Iris pigment epithelial cell (primary cell): ENCODE data around the gene KRI1.
"Not testable (repeated sequence)": the region's sequence is repeated elsewhere in the genome, so short reads cannot be mapped to it uniquely, and the experiment has no call there.

Experiments
- DNase-seq: peaks from one replicate; pipeline ENCODE4 v3.0.0-alpha.2; 2011; ENCODE audit warnings: low read depth

Gene KRI1

DNA sequence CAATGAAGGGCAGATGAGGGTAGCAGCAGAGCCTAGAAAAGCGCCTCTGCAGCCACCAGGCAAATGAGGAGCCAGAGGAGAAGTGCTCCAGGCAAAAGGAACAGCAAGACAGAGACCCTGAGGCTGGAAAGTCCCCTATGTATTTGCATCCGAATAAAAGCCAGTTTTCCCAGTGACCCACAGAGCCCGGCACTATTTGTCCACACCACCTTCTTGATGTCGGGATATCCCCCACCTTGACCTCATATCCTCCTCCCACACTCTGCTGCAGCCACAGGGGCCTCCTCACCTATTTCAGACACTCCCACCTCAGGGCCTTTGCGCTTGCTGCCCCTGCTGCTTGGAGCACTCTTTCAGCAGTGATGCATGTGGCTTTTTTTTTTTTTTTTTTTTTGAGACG is 15.5 kb downstream of the KRI1 start:
- no peak for DNase-seq

DNA sequence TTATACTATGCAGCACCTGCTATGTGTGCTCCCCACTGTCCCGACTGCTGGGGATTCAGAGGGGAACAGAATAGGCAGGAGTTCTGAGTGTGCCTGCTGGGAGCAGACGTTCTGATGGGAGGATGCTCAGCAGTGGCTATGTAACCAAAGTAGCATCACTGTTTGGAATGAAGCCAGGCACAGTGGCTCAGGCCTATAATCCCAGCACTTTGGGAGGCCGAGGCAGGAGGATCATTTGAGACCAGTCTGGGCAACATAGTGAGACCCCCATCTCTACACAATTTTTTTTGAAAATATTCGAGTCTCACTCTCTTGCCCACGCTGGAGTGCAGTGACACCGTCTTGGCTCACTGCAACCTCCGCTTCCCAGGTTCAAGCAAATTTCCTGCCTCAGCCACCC is 16.1 kb downstream of the KRI1 start:
- no peak for DNase-seq

GRCh38 chr19:10548746-10549276 is 17.0 kb downstream of the KRI1 start:
- DNase-seq: no peak

GRCh38 chr19:10546817-10547216 is 19.0 kb downstream of the KRI1 start:
- DNase-seq: no peak

- DNase-seq: no peak
These were observed 21.0 kb downstream of the KRI1 start for GRCh38 chr19:10544753-10545251.

DNA sequence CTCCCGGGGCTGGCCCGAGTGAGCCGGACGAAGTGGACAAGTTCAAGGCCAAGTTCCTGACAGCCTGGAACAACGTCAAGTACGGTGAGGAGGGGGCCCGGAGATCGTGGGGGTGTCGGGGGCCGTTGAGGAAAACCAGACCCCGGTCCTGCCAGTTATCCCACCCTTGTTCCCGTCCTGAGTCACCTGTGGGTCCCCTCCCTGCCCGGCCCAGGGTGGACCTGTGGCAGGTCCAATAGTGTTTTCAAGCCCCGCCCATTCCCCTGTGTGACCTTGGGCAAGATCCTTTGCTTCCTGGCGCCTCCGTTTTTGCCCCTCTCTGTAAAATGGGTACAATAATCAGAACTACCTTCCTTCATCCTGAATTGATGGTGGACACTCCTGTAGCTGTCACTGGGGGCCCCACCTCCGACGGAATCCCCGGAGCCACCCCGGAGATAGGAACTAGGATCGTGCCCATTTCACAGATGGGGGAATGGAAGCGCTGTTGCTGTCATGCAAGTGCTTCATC is 21.5 kb downstream of the KRI1 start:
- no peak for DNase-seq

GRCh38 chr19:10543420-10544241 is 22.2 kb downstream of the KRI1 start, which contains the start of gene ATG4D:
Gene ATG4D, plus strand, starts transcription at chr19:10543904. Its CDS starts 187 bp downstream, at chr19:10544091.
- peak; percentile 54 for DNase-seq

DNA sequence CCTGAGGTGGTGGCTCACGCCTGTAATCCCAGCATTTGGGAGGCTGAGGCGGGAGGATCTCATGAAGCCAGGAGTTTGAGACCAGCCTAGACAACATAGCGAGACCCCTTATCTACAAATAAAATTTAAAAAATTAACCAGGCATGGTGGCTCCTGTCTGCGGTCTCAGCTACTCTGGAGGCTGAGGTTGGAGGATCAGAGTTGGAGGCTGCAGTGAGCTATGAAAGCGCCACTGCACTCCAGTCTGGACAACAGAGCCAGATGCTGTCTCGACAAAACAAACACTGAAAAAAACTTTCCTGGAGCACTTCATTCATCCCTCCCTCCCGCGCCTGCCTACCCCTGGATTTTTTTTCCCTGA is 22.8 kb downstream of the KRI1 start:
- DNase-seq: no peak

- DNase-seq: not testable (repeated sequence)
These were observed 26.8 kb downstream of the KRI1 start for GRCh38 chr19:10539016-10539415.

DNA sequence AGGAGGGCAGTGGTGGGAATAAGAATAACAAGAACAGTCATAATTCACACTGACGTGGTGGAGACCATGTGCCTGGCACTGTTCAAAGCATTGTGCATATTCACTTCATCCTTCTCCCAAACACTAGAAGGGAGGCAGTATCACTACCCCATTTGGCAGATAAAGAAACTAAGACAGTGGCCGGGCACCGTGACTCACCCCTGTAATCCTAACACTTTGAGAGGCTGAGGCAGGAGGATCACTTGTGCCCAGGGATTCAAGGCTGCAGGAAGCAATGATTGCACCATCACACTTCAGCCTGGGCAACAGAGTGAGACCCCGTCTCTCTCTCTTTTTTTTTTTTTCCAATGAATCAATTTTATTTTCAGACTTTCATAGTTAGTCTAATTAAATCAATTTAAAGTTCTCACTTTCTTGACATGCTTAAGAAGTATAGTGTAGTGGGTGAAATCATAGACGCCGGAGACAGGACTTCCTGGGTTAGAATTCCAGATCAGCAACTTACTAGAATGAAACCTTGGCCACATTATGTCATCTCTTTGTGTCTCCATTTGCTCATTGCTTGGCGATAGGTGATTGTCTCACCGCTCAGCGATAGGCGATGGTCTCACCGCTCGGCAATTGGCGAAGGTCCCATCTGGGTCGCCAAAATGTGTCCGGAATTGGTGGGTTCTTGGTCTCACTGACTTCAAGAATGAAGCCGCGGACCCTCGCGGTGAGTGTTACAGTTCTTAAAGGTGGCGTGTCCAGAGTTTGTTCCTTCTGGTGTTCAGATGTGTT is 27.4 kb downstream of the KRI1 start:
- no peak for DNase-seq

DNA sequence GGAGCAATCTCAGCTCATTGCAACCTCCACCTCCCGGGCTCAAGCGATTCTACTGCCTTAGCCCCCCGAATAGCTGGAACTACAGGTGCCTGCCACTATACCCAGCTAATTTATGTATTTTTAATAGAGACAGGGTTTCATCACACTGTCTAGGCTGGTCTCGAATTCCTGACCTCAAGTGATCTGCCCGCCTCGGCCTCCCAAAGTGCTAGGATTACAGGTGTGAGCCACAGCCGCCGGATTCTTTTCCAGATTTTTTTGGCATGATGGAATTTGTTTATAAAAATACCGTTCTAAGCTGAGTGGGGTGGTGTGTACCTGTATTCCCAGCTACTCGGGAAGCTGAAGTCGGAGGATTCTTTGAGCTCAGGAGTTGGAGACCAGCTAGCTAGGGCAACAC is 28.1 kb downstream of the KRI1 start:
- no peak for DNase-seq

DNA sequence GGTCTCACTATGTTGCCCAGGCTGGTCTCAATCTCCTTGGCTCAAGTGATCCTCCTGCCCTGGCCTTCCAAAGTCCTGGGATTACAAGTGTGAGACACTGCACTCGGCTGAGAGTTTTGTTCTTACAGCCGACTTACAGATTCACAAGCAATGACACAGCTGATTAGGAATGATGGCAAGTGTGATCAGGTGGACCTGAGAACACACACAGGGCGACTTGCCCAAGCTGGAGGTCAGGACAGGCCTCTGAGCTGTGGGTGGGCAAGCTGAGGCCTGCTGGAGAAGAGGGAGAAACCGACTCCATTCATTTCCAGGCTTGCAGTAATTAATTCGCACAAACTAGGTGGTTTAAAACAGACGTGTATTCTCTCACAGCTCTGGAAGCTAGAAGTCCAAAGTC is 30.2 kb downstream of the KRI1 start:
- DNase-seq: peak; percentile 39

GRCh38 chr19:10533646-10534386 is 32.0 kb downstream of the KRI1 start:
- peak; percentile 94 for DNase-seq

DNA sequence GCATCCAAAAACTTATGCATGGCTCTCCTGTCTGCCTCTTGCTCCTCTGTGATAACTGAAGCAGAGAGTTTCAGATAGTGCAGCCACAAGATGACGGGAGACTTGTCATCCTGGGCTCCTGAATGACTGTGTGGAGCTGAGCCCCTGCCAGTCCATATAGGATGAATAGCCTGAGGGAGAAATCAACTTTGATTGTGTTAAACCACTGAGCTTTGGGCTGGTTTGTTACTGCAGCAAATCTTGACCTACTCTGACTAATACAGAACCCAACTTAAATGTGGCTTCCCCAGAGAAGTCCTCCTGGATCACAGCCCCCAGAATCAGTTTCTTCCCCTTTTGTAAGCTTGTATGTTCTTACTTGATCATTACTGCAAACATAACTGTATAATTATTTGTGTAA is 33.4 kb downstream of the KRI1 start:
- no peak for DNase-seq

DNA sequence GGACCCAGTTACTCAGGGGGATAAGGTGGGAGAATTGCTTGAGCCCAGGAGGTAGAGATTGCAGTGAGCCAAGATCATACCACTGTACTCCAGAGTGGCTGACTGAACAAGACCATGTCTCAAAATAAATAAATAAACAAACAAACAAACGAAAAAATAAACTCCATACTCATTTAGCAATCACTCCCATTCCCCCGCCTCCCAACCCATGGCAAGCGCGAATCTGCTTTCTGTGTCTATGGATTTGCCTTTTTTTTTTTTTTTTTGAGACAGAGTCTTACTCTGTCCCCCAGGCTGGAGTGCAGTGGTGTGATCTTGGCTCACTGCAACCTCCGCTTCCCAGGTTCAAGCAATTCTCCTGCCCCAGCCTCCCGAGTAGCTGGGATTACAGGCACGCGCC is 38.9 kb downstream of the KRI1 start:
- not testable (repeated sequence) for DNase-seq

DNA sequence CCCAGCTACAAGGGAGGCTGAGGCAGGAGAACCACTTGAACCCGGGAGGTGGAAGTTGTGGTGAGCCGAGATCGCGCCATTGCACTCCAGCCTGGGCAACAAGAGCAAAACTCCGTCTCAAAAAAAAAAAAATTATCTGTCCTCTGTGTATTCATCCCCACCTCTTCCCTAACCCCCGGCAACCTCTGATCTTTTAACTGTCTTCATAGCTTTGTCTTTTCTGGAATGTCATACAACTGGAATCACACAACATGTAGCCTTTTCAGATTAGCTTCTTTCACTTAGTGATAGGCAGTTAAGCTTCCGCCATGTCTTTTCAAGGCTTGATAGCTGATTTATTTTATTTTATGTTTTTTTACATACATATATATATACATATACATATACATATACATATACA is 40.2 kb downstream of the KRI1 start:
- DNase-seq: no peak

GRCh38 chr19:10523135-10523636 is 42.6 kb downstream of the KRI1 start:
- no peak for DNase-seq

DNA sequence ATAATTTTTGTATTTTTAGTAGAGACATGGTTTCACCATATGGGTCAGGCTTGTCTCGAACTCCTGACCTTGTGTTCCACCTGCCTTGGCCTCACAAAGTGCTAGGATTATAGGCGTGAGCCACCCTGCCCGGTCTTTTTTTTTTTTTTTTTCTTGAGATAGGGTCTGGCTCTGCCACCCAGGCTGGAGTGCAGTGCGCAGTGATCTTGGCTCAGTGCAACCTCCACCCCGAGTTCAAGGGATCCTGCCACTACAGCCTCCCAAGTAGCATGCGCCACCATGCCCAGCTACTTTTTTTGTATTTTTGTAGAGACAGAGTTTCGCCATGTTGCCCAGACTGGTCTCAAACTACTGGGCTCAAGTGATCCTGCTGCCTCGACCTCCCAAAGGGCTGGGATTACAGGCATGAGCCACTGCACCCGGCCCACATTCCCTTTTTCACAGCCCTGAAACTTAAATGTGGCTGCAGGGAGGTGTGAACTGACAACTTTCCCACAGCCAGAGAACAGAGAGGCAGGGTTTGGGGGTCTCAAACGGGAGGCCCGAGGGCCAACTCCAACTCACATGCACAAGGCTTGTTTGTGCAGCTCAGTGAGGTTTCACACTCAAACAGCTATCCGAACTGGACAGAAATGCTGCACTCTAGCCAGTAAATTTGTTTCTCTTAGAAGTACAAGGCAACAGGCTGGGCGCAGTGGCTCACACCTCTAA is 44.2 kb downstream of the KRI1 start:
- DNase-seq: no peak

DNA sequence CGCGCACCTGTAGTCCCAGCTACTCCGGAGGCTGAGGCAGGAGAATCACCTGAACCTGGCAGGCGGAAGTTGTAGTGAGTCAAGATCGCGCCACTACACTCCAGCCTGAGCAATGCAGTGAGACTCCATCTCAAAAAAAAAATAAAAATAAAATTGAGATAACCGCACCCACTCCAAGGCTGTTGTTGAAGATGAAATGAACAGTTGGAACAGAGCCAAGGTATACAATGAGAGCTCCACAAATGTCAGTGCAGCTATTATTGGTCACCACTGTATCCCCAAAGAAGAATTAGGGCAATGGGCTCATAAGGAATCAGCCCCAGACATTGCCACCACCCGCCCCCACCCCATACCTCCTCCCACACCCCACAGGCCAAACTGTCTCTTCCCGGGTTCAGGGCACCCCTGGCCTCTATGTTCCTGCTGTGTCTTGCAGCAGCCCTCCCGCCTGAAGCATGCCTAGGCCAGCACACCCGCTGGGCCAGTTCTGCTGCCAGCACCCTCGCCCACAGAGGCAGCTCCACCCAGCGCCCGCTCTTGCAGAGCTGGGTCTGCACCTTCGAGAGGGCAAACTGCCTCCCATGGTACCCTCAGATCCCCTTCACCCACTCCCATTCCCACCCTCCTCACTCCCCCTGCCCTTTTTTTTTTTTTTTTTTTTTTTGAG is 45.0 kb downstream of the KRI1 start:
- DNase-seq: no peak

DNA sequence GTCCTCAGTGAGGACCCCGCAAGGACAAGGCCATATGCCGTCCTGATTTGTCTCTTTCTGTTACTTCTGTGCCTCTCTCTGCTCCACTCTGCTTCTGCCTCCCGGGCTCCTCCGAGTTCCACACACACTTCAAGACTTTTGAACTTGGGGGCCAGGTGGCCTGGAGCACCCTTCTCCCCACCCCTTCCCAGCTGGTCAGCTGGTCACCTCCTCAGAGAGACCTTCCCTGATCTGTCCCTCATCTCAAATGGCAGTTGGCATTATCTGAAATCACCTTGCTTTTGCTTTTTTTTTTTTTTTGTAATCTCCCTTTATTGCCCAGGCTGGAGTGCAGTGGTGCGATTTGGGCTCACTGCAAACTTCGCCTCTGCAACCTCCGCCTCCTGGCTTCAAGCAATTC is 46.4 kb downstream of the KRI1 start:
- no peak for DNase-seq
